IPS-20b (cell line): ENCODE measurements around the gene SRBD1.

Experiments
- H3K27ac ChIP-seq: one replicate; pipeline ENCODE4 v1.5.1; 2013; ENCODE audit warnings: low read length
- H3K27me3 ChIP-seq: 2 replicates; pipeline ENCODE4 v1.6.1; 2013; ENCODE audit warnings: mild to moderate bottlenecking, low read length, inconsistent platforms; ENCODE audit not compliant: insufficient read depth
- H3K36me3 ChIP-seq: 2 replicates; pipeline ENCODE4 v1.6.1; 2013; ENCODE audit warnings: low read depth, mild to moderate bottlenecking, inconsistent platforms, low read length, moderate library complexity; ENCODE audit not compliant: insufficient read depth
- H3K4me1 ChIP-seq: 2 replicates; pipeline ENCODE4 v1.6.1; 2013; ENCODE audit warnings: mild to moderate bottlenecking, control low read depth, inconsistent platforms, low read length, moderate library complexity; ENCODE audit not compliant: insufficient read depth
- H3K4me3 ChIP-seq: 2 replicates; pipeline ENCODE4 v1.5.1; 2013; ENCODE audit warnings: mild to moderate bottlenecking, low read length, inconsistent platforms
- H3K9ac ChIP-seq: 2 replicates; pipeline ENCODE4 v1.6.1; 2013; ENCODE audit warnings: low read depth, mild to moderate bottlenecking, inconsistent platforms, low read length, moderate library complexity
- H3K9me3 ChIP-seq: 2 replicates; pipeline ENCODE4 v1.6.1; 2013; ENCODE audit warnings: mild to moderate bottlenecking, low read depth, low read length, inconsistent platforms; ENCODE audit not compliant: insufficient read depth

Gene SRBD1

GRCh38 chr2:45612285-45612684, 1.2 kb upstream of the SRBD1 start:
- Histone ChIP-seq H3K9me3 (no peaks in the 10 kb centered on the region), H3K36me3 (no peaks in the 10 kb centered on the region), H3K27ac (no peak overlapping the region), H3K9ac (no peak overlapping the region), H3K27me3 (no peaks in the 10 kb centered on the region), H3K4me1 (peaks cover 5% of the 10 kb centered on the region; the same call in 1 of the 2 replicates), H3K4me3 (no peak overlapping the region)

- Histone ChIP-seq H3K27me3 (no peaks in the 10 kb centered on the region), H3K9me3 (no peaks in the 10 kb centered on the region), H3K4me3 (peak overlapping the region; percentile 83), H3K4me1 (peaks cover 5% of the 10 kb centered on the region; the same call in 1 of the 2 replicates), H3K9ac (peak overlapping the region; percentile 93), H3K36me3 (no peaks in the 10 kb centered on the region), H3K27ac (peak overlapping the region; percentile 34)
Observed at GRCh38 chr2:45610281-45611019, 617 bp downstream of the SRBD1 start.

GRCh38 chr2:45607701-45608100, 3.4 kb downstream of the SRBD1 start:
- Histone ChIP-seq H3K9me3 (no peaks in the 10 kb centered on the region), H3K27ac (no peak overlapping the region), H3K36me3 (peaks cover 21% of the 10 kb centered on the region), H3K9ac (no peak overlapping the region), H3K4me1 (peaks cover 5% of the 10 kb centered on the region; the same call in 1 of the 2 replicates), H3K27me3 (no peaks in the 10 kb centered on the region), H3K4me3 (no peak overlapping the region)

- H3K4me1 ChIP-seq, result peaks cover 5% of the 10 kb centered on the region; the same call in 1 of the 2 replicates
- peaks cover 30% of the 10 kb centered on the region for H3K36me3 ChIP-seq
- H3K27ac ChIP-seq, result no peak overlapping the region
- no peaks in the 10 kb centered on the region for H3K27me3 ChIP-seq
- no peak overlapping the region for H3K4me3 ChIP-seq
- no peaks in the 10 kb centered on the region for H3K9me3 ChIP-seq
- no peak overlapping the region for H3K9ac ChIP-seq
Observed at GRCh38 chr2:45606796-45607195, 4.3 kb downstream of the SRBD1 start.

- H3K36me3 ChIP-seq, result peaks cover 47% of the 10 kb centered on the region
- H3K27ac ChIP-seq, result no peak overlapping the region
- peaks cover 5% of the 10 kb centered on the region; the same call in 1 of the 2 replicates for H3K4me1 ChIP-seq
- no peak overlapping the region for H3K9ac ChIP-seq
- no peaks in the 10 kb centered on the region for H3K27me3 ChIP-seq
- no peaks in the 10 kb centered on the region for H3K9me3 ChIP-seq
- H3K4me3 ChIP-seq, result no peak overlapping the region
Observed at GRCh38 chr2:45605116-45605515, 6.0 kb downstream of the SRBD1 start.

- Histone ChIP-seq H3K4me1 (no peaks in the 10 kb centered on the region), H3K36me3 (peaks cover 70% of the 10 kb centered on the region), H3K27ac (no peak overlapping the region), H3K9me3 (no peaks in the 10 kb centered on the region), H3K4me3 (no peak overlapping the region), H3K9ac (no peak overlapping the region), H3K27me3 (no peaks in the 10 kb centered on the region)
Observed at GRCh38 chr2:45602624-45603023, 8.4 kb downstream of the SRBD1 start.

- Histone ChIP-seq H3K27me3 (no peaks in the 10 kb centered on the region), H3K9ac (no peak overlapping the region), H3K4me1 (no peaks in the 10 kb centered on the region), H3K9me3 (no peaks in the 10 kb centered on the region), H3K27ac (no peak overlapping the region), H3K36me3 (peaks cover 80% of the 10 kb centered on the region), H3K4me3 (no peak overlapping the region)
Observed at GRCh38 chr2:45598545-45598944, 12.5 kb downstream of the SRBD1 start.

- no peak overlapping the region for H3K4me3 ChIP-seq
- H3K36me3 ChIP-seq, result peaks cover 76% of the 10 kb centered on the region
- no peaks in the 10 kb centered on the region for H3K9me3 ChIP-seq
- H3K9ac ChIP-seq, result no peak overlapping the region
- no peaks in the 10 kb centered on the region for H3K4me1 ChIP-seq
- no peak overlapping the region for H3K27ac ChIP-seq
- H3K27me3 ChIP-seq, result no peaks in the 10 kb centered on the region
Observed at GRCh38 chr2:45596761-45597160, 14.3 kb downstream of the SRBD1 start.

- Histone ChIP-seq H3K27ac (no peak overlapping the region), H3K36me3 (peaks cover 72% of the 10 kb centered on the region), H3K4me3 (no peak overlapping the region)
Observed at GRCh38 chr2:45595721-45596435, 15.2 kb downstream of the SRBD1 start.

GRCh38 chr2:45591073-45591472, 20.0 kb downstream of the SRBD1 start:
- Histone ChIP-seq H3K4me3 (no peak overlapping the region), H3K9ac (no peak overlapping the region), H3K36me3 (peaks cover 29% of the 10 kb centered on the region; the same call in 1 of the 2 replicates), H3K27ac (no peak overlapping the region), H3K9me3 (no peaks in the 10 kb centered on the region), H3K27me3 (no peaks in the 10 kb centered on the region), H3K4me1 (no peaks in the 10 kb centered on the region)

More at GRCh38 chr2:45595721-45596435, 15.2 kb downstream of the SRBD1 start:
- H3K27me3 ChIP-seq, result no peaks in the 10 kb centered on the region
- H3K9me3 ChIP-seq, result no peaks in the 10 kb centered on the region
- H3K9ac ChIP-seq, result no peak overlapping the region
- no peaks in the 10 kb centered on the region for H3K4me1 ChIP-seq

- Histone ChIP-seq H3K4me1 (no peaks in the 10 kb centered on the region), H3K9me3 (no peaks in the 10 kb centered on the region), H3K4me3 (no peak overlapping the region), H3K27ac (no peak overlapping the region), H3K27me3 (no peaks in the 10 kb centered on the region), H3K36me3 (peaks cover 18% of the 10 kb centered on the region; the same call in 1 of the 2 replicates), H3K9ac (no peak overlapping the region)
Observed at GRCh38 chr2:45588158-45588829, 22.8 kb downstream of the SRBD1 start.
